PC-9 (cell line): Measurements from ENCODE around the gene UNC13C.

Experiments
- CTCF ChIP-seq: fragments of 200-600 bp; sonication (generic); conservative IDR thresholded peaks from 2 replicates; pipeline ENCODE4 v1.6.1; 2017; ENCODE audit warnings: mixed run types, antibody characterized with exemption, mild to moderate bottlenecking, moderate library complexity
- EZH2 ChIP-seq: fragments of 200-600 bp; sonication (generic); IDR thresholded peaks from 2 replicates; pipeline ENCODE4 v1.8.0; 2017; ENCODE audit warnings: antibody characterized with exemption, low read depth

GRCh38 chr15:54500330-54500729 lies 522.1 kb downstream of the UNC13C start:
- TF ChIP-seq CTCF (no peak), EZH2 (no peak)
